ENCODE measurements around the gene PLPP2.

DNA sequence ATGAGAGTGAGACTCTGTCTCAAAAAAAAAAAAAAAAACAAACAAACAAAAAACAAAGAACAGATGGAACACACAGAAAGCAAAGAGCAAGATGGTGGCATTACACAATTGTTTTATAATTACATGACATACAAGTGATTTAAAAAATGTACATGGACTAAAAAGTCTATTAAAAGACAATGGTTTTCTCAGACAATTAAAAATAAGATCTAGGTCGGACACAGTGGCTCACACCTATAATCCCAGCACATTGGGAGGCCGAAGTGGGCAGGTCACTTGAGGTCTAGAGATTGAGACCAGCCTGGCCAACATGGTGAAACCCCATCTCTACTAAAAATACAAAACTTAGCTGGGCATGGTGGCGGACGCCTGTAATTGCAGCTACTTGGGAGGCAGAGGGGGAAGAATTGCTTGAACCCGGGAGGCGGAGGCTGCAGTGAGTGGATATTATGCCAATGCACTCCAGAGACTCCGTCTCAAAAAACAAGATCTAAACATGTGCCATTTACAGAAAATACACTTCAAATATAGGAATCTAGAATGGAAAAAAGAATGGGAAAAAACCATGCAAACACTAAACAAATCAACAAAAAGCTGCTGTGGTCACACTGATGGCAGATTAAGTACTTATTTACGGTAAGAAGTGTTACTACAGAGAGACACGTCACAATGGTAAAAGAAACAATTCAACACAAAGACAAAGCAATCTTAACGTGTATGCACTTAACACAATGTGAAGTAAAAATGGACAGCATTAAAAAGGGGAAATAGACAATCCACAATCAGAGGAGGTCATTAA lies 26.7 kb upstream of the PLPP2 start:
- TF ChIP-seq, protein P1, sequence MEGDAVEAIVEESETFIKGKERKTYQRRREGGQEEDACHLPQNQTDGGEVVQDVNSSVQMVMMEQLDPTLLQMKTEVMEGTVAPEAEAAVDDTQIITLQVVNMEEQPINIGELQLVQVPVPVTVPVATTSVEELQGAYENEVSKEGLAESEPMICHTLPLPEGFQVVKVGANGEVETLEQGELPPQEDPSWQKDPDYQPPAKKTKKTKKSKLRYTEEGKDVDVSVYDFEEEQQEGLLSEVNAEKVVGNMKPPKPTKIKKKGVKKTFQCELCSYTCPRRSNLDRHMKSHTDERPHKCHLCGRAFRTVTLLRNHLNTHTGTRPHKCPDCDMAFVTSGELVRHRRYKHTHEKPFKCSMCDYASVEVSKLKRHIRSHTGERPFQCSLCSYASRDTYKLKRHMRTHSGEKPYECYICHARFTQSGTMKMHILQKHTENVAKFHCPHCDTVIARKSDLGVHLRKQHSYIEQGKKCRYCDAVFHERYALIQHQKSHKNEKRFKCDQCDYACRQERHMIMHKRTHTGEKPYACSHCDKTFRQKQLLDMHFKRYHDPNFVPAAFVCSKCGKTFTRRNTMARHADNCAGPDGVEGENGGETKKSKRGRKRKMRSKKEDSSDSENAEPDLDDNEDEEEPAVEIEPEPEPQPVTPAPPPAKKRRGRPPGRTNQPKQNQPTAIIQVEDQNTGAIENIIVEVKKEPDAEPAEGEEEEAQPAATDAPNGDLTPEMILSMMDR (IDR thresholded peaks at IDR 0.05; ENCODE audit: low read depth, low read length): no peak
- no peak for TF ChIP-seq POLR2A (IDR thresholded peaks at IDR 0.05; ENCODE audit: extremely low read depth, insufficient read length)

All from NB4 (cell line).